Testis (tissue), 2 donors: ENCODE data around the gene DDIAS.

Experiments
- CTCF ChIP-seq, 3 experiments: fragments of 450-650 bp in 2 of 3; fragments of 200-600 bp in 1 of 3; sonication (generic) in 1 of 3; IDR thresholded peaks; one replicate each; pipeline ENCODE4 v1.5.1; 2016 to 2019; ENCODE audit warnings: antibody characterized with exemption in 3 of 3, mild to moderate bottlenecking in 2 of 3, moderate library complexity in 1 of 3
- POLR2A ChIP-seq: fragments of 450-650 bp; IDR thresholded peaks from one replicate; pipeline ENCODE4 v1.6.1; 2017; ENCODE audit warnings: antibody characterized with exemption, mild to moderate bottlenecking, moderate library complexity

GRCh38 chr11:82924522-82925224 is 23.1 kb downstream of the DDIAS start:
- TF ChIP-seq CTCF (IDR thresholded peaks at IDR 0.05) (no peak), POLR2A (no peak)
